Measurements from ENCODE around the gene TUBGCP3. TPM values are rescaled to one million over a fixed set of nuclear protein-coding genes. Genes with fewer than 3 reads are reported as not detected.
A peak's percentile ranks its signal among the peaks of the same experiment; 100 is the strongest.

Gene TUBGCP3
- total RNA-seq, 6 donors from 2014 or later, result 27.7 to 50.3 (median 34.9) TPM

GRCh38 chr13:112453207-112453829 lies 134.6 kb downstream of the TUBGCP3 start:
- DNase-seq (peak; percentile 14 to 61), ATAC-seq (ENCODE audit: low FRiP score in 2 of 2) (no peak)
- TF ChIP-seq POLR2AphosphoS5 (IDR thresholded peaks at IDR 0.05) (no peak), EP300 (IDR thresholded peaks at IDR 0.05) (no peak), POLR2A (IDR thresholded peaks at IDR 0.05) (no peak)
- TF ChIP-seq, protein P1, sequence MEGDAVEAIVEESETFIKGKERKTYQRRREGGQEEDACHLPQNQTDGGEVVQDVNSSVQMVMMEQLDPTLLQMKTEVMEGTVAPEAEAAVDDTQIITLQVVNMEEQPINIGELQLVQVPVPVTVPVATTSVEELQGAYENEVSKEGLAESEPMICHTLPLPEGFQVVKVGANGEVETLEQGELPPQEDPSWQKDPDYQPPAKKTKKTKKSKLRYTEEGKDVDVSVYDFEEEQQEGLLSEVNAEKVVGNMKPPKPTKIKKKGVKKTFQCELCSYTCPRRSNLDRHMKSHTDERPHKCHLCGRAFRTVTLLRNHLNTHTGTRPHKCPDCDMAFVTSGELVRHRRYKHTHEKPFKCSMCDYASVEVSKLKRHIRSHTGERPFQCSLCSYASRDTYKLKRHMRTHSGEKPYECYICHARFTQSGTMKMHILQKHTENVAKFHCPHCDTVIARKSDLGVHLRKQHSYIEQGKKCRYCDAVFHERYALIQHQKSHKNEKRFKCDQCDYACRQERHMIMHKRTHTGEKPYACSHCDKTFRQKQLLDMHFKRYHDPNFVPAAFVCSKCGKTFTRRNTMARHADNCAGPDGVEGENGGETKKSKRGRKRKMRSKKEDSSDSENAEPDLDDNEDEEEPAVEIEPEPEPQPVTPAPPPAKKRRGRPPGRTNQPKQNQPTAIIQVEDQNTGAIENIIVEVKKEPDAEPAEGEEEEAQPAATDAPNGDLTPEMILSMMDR (IDR thresholded peaks at IDR 0.05), result no peak
- no peaks in the 10 kb centered on the region for H3K4me1 ChIP-seq
- 88 to 90% methylated on average over 22 to 31 of the region's 32 CpGs for WGBS, 2 donors
- no peaks in the 10 kb centered on the region for H3K36me3 ChIP-seq
- H3K27ac ChIP-seq, result no peak overlapping the region
- no peaks in the 10 kb centered on the region for H3K9me3 ChIP-seq
- no peaks in the 10 kb centered on the region for H3K27me3 ChIP-seq
- H3K4me3 ChIP-seq, result no peak overlapping the region

GRCh38 chr13:112452380-112453206 lies 135.4 kb downstream of the TUBGCP3 start:
- ATAC-seq (ENCODE audit: low FRiP score in 2 of 2) (no peak), DNase-seq (peak; percentile 15 to 66)
- no peaks in the 10 kb centered on the region for H3K4me1 ChIP-seq
- H3K27me3 ChIP-seq, result no peaks in the 10 kb centered on the region
- H3K36me3 ChIP-seq, result no peaks in the 10 kb centered on the region
- no peak overlapping the region for H3K4me3 ChIP-seq
- H3K9me3 ChIP-seq, result no peaks in the 10 kb centered on the region
- no peak overlapping the region for H3K27ac ChIP-seq
- TF ChIP-seq POLR2AphosphoS5 (IDR thresholded peaks at IDR 0.05), result no peak
- TF ChIP-seq, protein P1 (IDR thresholded peaks at IDR 0.05), result no peak
- no peak for TF ChIP-seq POLR2A (IDR thresholded peaks at IDR 0.05)
- no peak for TF ChIP-seq EP300 (IDR thresholded peaks at IDR 0.05)
- WGBS, 2 donors, result 85 to 92% methylated on average over 14 to 31 of the region's 36 CpGs

DNA sequence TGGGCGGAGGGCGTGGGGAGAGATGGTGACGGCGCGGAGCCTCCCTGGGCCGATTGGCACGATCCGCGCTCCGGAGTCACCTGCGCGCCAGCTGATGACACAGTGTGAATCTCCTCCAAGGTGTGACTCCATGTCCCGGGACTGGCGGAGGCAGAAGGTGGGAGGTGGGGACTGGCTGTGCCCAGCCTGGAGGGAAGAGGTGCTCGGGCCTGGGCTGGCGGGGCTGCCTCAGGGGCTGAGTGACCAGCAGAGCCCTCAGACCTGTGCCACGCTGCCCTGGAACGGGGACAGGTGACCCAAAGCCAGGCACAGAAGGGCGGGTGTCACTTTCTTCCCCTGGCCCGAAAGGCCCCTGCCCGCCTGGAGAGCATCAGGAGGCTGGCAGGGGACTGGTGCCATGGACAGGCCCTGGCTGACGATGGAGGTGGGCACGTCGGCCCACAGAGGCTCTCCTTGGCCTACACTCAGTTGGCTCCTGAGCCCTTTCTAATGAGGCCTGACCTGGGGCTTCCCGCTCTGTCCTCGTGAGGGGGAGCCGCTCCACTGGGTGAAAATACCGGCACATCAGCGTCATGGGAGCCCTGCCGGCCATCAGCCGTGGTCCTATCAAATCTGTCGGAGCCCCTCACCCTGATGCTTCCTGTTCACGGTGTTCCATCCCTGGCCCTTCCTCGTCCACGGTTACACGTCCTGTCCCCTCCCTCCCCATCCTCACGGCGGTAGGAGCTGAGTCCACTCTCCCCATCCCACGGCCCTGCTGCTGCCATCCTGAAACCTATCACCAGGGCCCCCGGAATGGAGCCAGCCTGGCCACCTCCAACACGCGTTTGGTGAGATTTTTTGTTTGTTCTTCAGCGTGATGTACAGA lies 136.2 kb downstream of the TUBGCP3 start:
- Histone ChIP-seq H3K27ac (no peak overlapping the region), H3K4me3 (no peak overlapping the region), H3K27me3 (no peaks in the 10 kb centered on the region), H3K9me3 (no peaks in the 10 kb centered on the region), H3K36me3 (no peaks in the 10 kb centered on the region), H3K4me1 (no peaks in the 10 kb centered on the region)
- peak in 1 of 2 donors; percentile 14 for DNase-seq
- ATAC-seq (ENCODE audit: low FRiP score in 2 of 2), result no peak
- WGBS, 2 donors, result 79 to 83% methylated on average over 35 of the region's 43 CpGs
- TF ChIP-seq POLR2AphosphoS5 (IDR thresholded peaks at IDR 0.05), result no peak
- TF ChIP-seq EP300 (IDR thresholded peaks at IDR 0.05), result no peak
- no peak for TF ChIP-seq POLR2A (IDR thresholded peaks at IDR 0.05)
- TF ChIP-seq, protein P1 (IDR thresholded peaks at IDR 0.05), result no peak

- no peak for DNase-seq
- Histone ChIP-seq H3K36me3 (no peaks in the 10 kb centered on the region), H3K27ac (no peak overlapping the region), H3K4me3 (no peak overlapping the region), H3K4me1 (no peaks in the 10 kb centered on the region), H3K9me3 (no peaks in the 10 kb centered on the region), H3K27me3 (no peaks in the 10 kb centered on the region)
- WGBS, 2 donors, result 38 to 43% methylated on average over 9 of the region's 9 CpGs
- no peak for ATAC-seq (ENCODE audit: low FRiP score in 2 of 2)
- TF ChIP-seq, protein P1 (IDR thresholded peaks at IDR 0.05), result no peak
- TF ChIP-seq POLR2A (IDR thresholded peaks at IDR 0.05) (no peak), EP300 (IDR thresholded peaks at IDR 0.05) (no peak), POLR2AphosphoS5 (IDR thresholded peaks at IDR 0.05) (no peak)
Observed at GRCh38 chr13:112450904-112451240, 137.1 kb downstream of the TUBGCP3 start.

Data from upper lobe of left lung (tissue), 6 donors.